ENCODE results near the gene MMP24OS.

Gene MMP24OS

DNA sequence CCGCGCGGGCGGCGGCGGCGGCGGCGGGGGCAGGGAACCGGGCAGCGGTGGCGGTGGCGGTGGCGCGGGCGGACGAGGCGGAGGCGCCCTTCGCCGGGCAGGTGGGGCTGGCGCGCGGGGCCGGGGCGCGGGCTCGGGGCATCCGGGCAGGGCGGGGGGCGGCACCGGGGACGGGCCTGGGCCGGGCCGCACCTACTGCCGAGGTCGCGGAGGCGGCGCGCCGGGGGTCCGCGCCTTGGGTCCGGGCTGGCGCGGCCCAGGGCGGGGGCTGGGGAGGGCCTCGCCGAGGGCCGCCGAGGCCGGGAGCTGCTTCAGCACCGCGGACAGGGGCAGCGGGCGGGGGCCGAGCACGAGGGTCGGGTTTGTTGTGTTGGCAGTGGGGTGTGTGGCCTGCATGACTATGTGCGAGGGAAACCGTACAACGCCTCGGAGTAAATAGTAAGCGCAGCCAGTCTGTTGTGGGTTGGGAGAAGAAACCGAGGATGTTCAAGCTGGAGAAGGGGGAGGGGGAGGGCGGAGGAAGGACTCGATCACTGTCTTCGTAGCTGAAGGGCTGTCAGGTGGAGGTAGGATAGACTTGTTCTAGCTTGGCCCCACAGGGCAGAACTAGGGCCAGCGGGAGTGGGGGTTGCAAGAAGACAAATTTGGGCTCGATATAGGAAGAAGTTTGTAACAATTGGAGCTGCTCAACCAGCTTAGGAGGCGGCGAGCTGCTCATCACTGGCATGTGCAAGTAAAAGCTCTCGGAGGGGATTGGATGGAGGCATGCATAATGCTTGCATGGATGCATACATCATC is 50.8 kb downstream of the MMP24OS start:
- TF ChIP-seq, protein P1, sequence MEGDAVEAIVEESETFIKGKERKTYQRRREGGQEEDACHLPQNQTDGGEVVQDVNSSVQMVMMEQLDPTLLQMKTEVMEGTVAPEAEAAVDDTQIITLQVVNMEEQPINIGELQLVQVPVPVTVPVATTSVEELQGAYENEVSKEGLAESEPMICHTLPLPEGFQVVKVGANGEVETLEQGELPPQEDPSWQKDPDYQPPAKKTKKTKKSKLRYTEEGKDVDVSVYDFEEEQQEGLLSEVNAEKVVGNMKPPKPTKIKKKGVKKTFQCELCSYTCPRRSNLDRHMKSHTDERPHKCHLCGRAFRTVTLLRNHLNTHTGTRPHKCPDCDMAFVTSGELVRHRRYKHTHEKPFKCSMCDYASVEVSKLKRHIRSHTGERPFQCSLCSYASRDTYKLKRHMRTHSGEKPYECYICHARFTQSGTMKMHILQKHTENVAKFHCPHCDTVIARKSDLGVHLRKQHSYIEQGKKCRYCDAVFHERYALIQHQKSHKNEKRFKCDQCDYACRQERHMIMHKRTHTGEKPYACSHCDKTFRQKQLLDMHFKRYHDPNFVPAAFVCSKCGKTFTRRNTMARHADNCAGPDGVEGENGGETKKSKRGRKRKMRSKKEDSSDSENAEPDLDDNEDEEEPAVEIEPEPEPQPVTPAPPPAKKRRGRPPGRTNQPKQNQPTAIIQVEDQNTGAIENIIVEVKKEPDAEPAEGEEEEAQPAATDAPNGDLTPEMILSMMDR (conservative IDR thresholded peaks at IDR 0.05), result no peak
- H3K27ac ChIP-seq, result peak overlapping the region; percentile 76
